GM23338 (cell line): Measurements from ENCODE around the gene FTO. TPM values are rescaled to one million over a fixed set of nuclear protein-coding genes. Genes with fewer than 3 reads are reported as not detected.

Source experiments
- ATAC-seq: fragments of 200-7000 bp; cut with Tn5 transposase; 3 replicates; pipeline ENCODE4 v1.9.1; 2020
- DNase-seq: peaks from one replicate; pipeline ENCODE4 v3.0.0-alpha.2; 2015; ENCODE audit warnings: low spot score
- H2AFZ ChIP-seq: fragments of 200-600 bp; sonication (generic); 2 replicates; pipeline ENCODE4 v1.8.0; 2016; ENCODE audit warnings: antibody characterized with exemption, mild to moderate bottlenecking, moderate library complexity
- H3F3A ChIP-seq: fragments of 200-600 bp; sonication (generic); replicated peaks from 2 replicates; pipeline ENCODE4 v1.8.0; 2017; ENCODE audit warnings: antibody characterized with exemption, mixed run types, low read depth
- H3K27ac ChIP-seq: fragments of 200-600 bp; sonication (generic); 2 replicates; pipeline ENCODE4 v1.6.1; 2016; ENCODE audit warnings: low read depth
- H3K27me3 ChIP-seq: fragments of 200-600 bp; sonication (generic); 2 replicates; pipeline ENCODE4 v1.8.0; 2016; ENCODE audit warnings: mild to moderate bottlenecking, mixed run types, moderate library complexity; ENCODE audit not compliant: insufficient read depth
- H3K36me3 ChIP-seq: fragments of 200-600 bp; sonication (generic); 2 replicates; pipeline ENCODE4 v1.8.0; 2016; ENCODE audit warnings: mild to moderate bottlenecking; ENCODE audit not compliant: insufficient read depth
- H3K4me1 ChIP-seq: fragments of 200-600 bp; sonication (generic); 2 replicates; pipeline ENCODE4 v1.8.0; 2016; ENCODE audit warnings: mild to moderate bottlenecking, moderate library complexity; ENCODE audit not compliant: insufficient read depth
- H3K4me2 ChIP-seq: fragments of 200-600 bp; sonication (generic); 2 replicates; pipeline ENCODE4 v1.7.1; 2017; ENCODE audit warnings: mixed run types
- H3K4me3 ChIP-seq: fragments of 200-600 bp; sonication (generic); 2 replicates; pipeline ENCODE4 v1.6.1; 2016; ENCODE audit warnings: mixed run types
- H3K79me2 ChIP-seq: fragments of 200-600 bp; sonication (generic); replicated peaks from 2 replicates; pipeline ENCODE4 v1.8.0; 2017; ENCODE audit warnings: mild to moderate bottlenecking; ENCODE audit not compliant: insufficient read depth
- H3K9me2 ChIP-seq: fragments of 200-600 bp; sonication (generic); 2 replicates; pipeline ENCODE4 v1.8.0; 2017; ENCODE audit not compliant: insufficient read depth
- H4K20me1 ChIP-seq: fragments of 200-600 bp; sonication (generic); replicated peaks from 2 replicates; pipeline ENCODE4 v1.8.0; 2017; ENCODE audit warnings: mild to moderate bottlenecking; ENCODE audit not compliant: insufficient read depth
- H3K27ac Mint-ChIP-seq: 2 replicates; pipeline ENCODE4 v1.8.0; 2020; ENCODE audit warnings: inconsistent platforms, mild to moderate bottlenecking, moderate library complexity, mixed read lengths
- H3K27me3 Mint-ChIP-seq: 3 replicates; pipeline ENCODE4 v1.8.0; 2022; ENCODE audit warnings: low read depth, mild to moderate bottlenecking, moderate library complexity, mixed read lengths, inconsistent platforms; ENCODE audit not compliant: insufficient read depth, poor library complexity
- H3K36me3 Mint-ChIP-seq: 3 replicates; pipeline ENCODE4 v1.8.0; 2021; ENCODE audit warnings: low read depth, mild to moderate bottlenecking, inconsistent platforms, moderate library complexity, mixed read lengths
- H3K4me1 Mint-ChIP-seq: 3 replicates; pipeline ENCODE4 v1.8.0; 2020; ENCODE audit warnings: mild to moderate bottlenecking, inconsistent platforms, mixed read lengths
- H3K4me3 Mint-ChIP-seq: 3 replicates; pipeline ENCODE4 v1.8.0; 2021; ENCODE audit warnings: moderate library complexity, mild to moderate bottlenecking, inconsistent platforms, mixed read lengths
- H3K9me3 Mint-ChIP-seq: 3 replicates; pipeline ENCODE4 v1.8.0; 2020; ENCODE audit warnings: moderate library complexity, mild to moderate bottlenecking, inconsistent platforms, mixed read lengths
- CTCF ChIP-seq, 2 experiments: fragments of 200-600 bp in 1 of 2; sonication (generic) in 1 of 2; conservative IDR thresholded peaks; 2 replicates each; pipeline versions ENCODE4 v1.5.1 to v1.6.1; 2016 to 2017; ENCODE audit warnings: antibody characterized with exemption in 2 of 2, low read depth in 2 of 2, mild to moderate bottlenecking in 2 of 2, moderate library complexity in 1 of 2
- EZH2 ChIP-seq: fragments of 200-600 bp; sonication (generic); IDR thresholded peaks from one replicate; pipeline ENCODE4 v1.8.0; 2017; ENCODE audit warnings: antibody characterized with exemption, mild to moderate bottlenecking, low read depth; ENCODE audit not compliant: unreplicated experiment
- EZH2phosphoT487 ChIP-seq: fragments of 200-600 bp; sonication (generic); IDR thresholded peaks from one replicate; pipeline ENCODE4 v1.8.1; 2018; ENCODE audit warnings: antibody characterized with exemption; ENCODE audit not compliant: unreplicated experiment
- JUNB ChIP-seq: IDR thresholded peaks from one replicate; pipeline ENCODE4 v1.6.1; 2016; ENCODE audit warnings: antibody characterized with exemption; ENCODE audit not compliant: unreplicated experiment
- NANOG ChIP-seq: IDR thresholded peaks from 2 replicates; pipeline ENCODE4 v1.6.1; 2016; ENCODE audit warnings: antibody characterized with exemption, borderline replicate concordance
- POLR2AphosphoS5 ChIP-seq: IDR thresholded peaks from 2 replicates; pipeline ENCODE4 v1.6.1; 2016; ENCODE audit warnings: antibody characterized with exemption, low read depth
- STAT1 ChIP-seq: IDR thresholded peaks from one replicate; pipeline ENCODE4 v1.6.1; 2016; ENCODE audit warnings: antibody characterized with exemption; ENCODE audit not compliant: unreplicated experiment
- ZNF114 ChIP-seq: fragments of 250-450 bp; sonication (Bioruptor Pico); IDR thresholded peaks from 2 replicates; pipeline ENCODE4 v1.5.0; 2020; ENCODE audit warnings: mild to moderate bottlenecking, moderate library complexity
- ZNF462 ChIP-seq: fragments of 250-450 bp; sonication (Bioruptor Pico); IDR thresholded peaks from 2 replicates; pipeline ENCODE4 v1.5.0; 2020; ENCODE audit warnings: mild to moderate bottlenecking, moderate library complexity
- polyA plus RNA-seq: library from polyadenylated mRNA; unstranded; fragments of >200 nt; fragmentation: Nextera tagmentation; extraction: Ambion mirVana; gene quantifications from 2 replicates; pipeline ENCODE4 v1.2.1, GENCODE V29; 2016
- total RNA-seq: library from RNA; depleted of rRNA; stranded (reverse); fragments of >200 nt; shearing (Covaris generic); gene quantifications from 2 replicates; pipeline ENCODE4 v1.2.3, GENCODE V29; 2014
- TF ChIP-seq, protein P1 (sequence below): IDR thresholded peaks from one replicate; pipeline ENCODE4 v1.6.1; 2018; ENCODE audit warnings: antibody characterized with exemption; ENCODE audit not compliant: unreplicated experiment
- TF ChIP-seq, protein P2 (sequence below): IDR thresholded peaks from 2 replicates; pipeline ENCODE4 v1.6.1; 2016; ENCODE audit warnings: antibody characterized with exemption

FTO gene
- total and polyA plus RNA-seq, 2 experiments from 2014 or later, result 17.7 to 69.6 TPM

- H3K4me1 Mint-ChIP-seq, result no peaks in the 10 kb centered on the region
- ATAC-seq, result no peak
- TF ChIP-seq STAT1 (no peak), POLR2AphosphoS5 (no peak), ZNF462 (CRISPR knock-in tag) (no peak), EZH2phosphoT487 (no peak), JUNB (no peak), ZNF114 (CRISPR knock-in tag) (no peak), EZH2 (no peak), NANOG (no peak), CTCF (conservative IDR thresholded peaks at IDR 0.05; ENCODE audit: low read depth in 2 of 2) (no peak)
- TF ChIP-seq, protein P1, sequence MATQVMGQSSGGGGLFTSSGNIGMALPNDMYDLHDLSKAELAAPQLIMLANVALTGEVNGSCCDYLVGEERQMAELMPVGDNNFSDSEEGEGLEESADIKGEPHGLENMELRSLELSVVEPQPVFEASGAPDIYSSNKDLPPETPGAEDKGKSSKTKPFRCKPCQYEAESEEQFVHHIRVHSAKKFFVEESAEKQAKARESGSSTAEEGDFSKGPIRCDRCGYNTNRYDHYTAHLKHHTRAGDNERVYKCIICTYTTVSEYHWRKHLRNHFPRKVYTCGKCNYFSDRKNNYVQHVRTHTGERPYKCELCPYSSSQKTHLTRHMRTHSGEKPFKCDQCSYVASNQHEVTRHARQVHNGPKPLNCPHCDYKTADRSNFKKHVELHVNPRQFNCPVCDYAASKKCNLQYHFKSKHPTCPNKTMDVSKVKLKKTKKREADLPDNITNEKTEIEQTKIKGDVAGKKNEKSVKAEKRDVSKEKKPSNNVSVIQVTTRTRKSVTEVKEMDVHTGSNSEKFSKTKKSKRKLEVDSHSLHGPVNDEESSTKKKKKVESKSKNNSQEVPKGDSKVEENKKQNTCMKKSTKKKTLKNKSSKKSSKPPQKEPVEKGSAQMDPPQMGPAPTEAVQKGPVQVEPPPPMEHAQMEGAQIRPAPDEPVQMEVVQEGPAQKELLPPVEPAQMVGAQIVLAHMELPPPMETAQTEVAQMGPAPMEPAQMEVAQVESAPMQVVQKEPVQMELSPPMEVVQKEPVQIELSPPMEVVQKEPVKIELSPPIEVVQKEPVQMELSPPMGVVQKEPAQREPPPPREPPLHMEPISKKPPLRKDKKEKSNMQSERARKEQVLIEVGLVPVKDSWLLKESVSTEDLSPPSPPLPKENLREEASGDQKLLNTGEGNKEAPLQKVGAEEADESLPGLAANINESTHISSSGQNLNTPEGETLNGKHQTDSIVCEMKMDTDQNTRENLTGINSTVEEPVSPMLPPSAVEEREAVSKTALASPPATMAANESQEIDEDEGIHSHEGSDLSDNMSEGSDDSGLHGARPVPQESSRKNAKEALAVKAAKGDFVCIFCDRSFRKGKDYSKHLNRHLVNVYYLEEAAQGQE, result no peak
- TF ChIP-seq, protein P2, sequence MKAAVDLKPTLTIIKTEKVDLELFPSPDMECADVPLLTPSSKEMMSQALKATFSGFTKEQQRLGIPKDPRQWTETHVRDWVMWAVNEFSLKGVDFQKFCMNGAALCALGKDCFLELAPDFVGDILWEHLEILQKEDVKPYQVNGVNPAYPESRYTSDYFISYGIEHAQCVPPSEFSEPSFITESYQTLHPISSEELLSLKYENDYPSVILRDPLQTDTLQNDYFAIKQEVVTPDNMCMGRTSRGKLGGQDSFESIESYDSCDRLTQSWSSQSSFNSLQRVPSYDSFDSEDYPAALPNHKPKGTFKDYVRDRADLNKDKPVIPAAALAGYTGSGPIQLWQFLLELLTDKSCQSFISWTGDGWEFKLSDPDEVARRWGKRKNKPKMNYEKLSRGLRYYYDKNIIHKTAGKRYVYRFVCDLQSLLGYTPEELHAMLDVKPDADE, result no peak
- no peaks in the 10 kb centered on the region for H3K36me3 ChIP-seq
- peaks cover 4% of the 10 kb centered on the region for H3K27me3 Mint-ChIP-seq
- no peaks in the 10 kb centered on the region for H3K4me1 ChIP-seq
- no peak overlapping the region for H3K4me3 Mint-ChIP-seq
- no peak for DNase-seq
- H3K9me3 Mint-ChIP-seq, result no peaks in the 10 kb centered on the region
- H3K36me3 Mint-ChIP-seq, result no peaks in the 10 kb centered on the region; the same call in 2 of the 3 replicates
- no peak overlapping the region for H3K4me2 ChIP-seq
- H3K79me2 ChIP-seq, result no peaks in the 10 kb centered on the region
- no peaks in the 10 kb centered on the region for H3K27me3 ChIP-seq
- no peaks in the 10 kb centered on the region for H3F3A ChIP-seq
- no peak overlapping the region for H3K4me3 ChIP-seq
- H3K27ac Mint-ChIP-seq, result no peak overlapping the region
- no peak overlapping the region for H2AFZ ChIP-seq
- no peaks in the 10 kb centered on the region for H4K20me1 ChIP-seq
- H3K27ac ChIP-seq, result no peak overlapping the region
- H3K9me2 ChIP-seq, result no peaks in the 10 kb centered on the region
Observed at GRCh38 chr16:53998966-53999522, 295.1 kb downstream of the FTO start.
